Naive B cell (primary cell): ENCODE results near the gene NUSAP1. TPM values are rescaled to one million over a fixed set of nuclear protein-coding genes. Genes with fewer than 3 reads are reported as not detected.

ENCODE experiments used
- polyA plus RNA-seq, 6 donors: library from polyadenylated mRNA; unstranded; fragments of 300-500 nt; fragmentation: Illumina TruSeq; gene quantifications; one replicate each; pipeline ENCODE4 v1.2.3, GENCODE V29; 2021; ENCODE audit warnings: low read depth in 6 of 6

The NUSAP1 gene
- polyA plus RNA-seq, 6 donors from 2014 or later, result 0.59 to 7.9 (median 6.4) TPM

Other genes starting within 250 kb of the NUSAP1 start
- gene INO80, start 216.6 kb upstream of the NUSAP1 start, polyA plus RNA-seq, result 10 to 100 TPM in 1 of 6 donors, 1 to 10 TPM in 5; 3.4 to 17.1 (median 7.5) TPM
- not detected for gene EXD1, start 102.1 kb upstream of the NUSAP1 start, polyA plus RNA-seq
- 10 to 100 TPM in 5 of 6 donors, 1 to 10 TPM in 1; 8.9 to 27.0 (median 14.7) TPM for gene CHP1, start 101.6 kb upstream of the NUSAP1 start, polyA plus RNA-seq
- 1 to 10 TPM in 4 of 6 donors, under 1 TPM in 1, not detected in 1; 0.96 to 2.2 (median 1.5) TPM for gene OIP5, start 290 bp upstream of the NUSAP1 start, polyA plus RNA-seq
- gene NDUFAF1, start 69.6 kb downstream of the NUSAP1 start, polyA plus RNA-seq, result 10 to 100 TPM; 10.3 to 26.3 (median 19.9) TPM
- 10 to 100 TPM in 5 of 6 donors, 1 to 10 TPM in 1; 7.7 to 26.4 (median 22.0) TPM for gene RTF1, start 84.2 kb downstream of the NUSAP1 start, polyA plus RNA-seq
- gene ITPKA, start 161.0 kb downstream of the NUSAP1 start, polyA plus RNA-seq, result not detected
- gene LTK, start 180.9 kb downstream of the NUSAP1 start, polyA plus RNA-seq, result under 1 TPM in 1 of 6 donors, not detected in 5; 0.35 TPM
- 10 to 100 TPM in 4 of 6 donors, 1 to 10 TPM in 2; 6.9 to 18.0 (median 11.4) TPM for gene RPAP1, start 211.4 kb downstream of the NUSAP1 start, polyA plus RNA-seq
- not detected for gene TYRO3, start 226.3 kb downstream of the NUSAP1 start, polyA plus RNA-seq